Left lung (tissue), 10 donors: ENCODE data around the gene ZER1. TPM values are rescaled to one million over a fixed set of nuclear protein-coding genes. Genes with fewer than 3 reads are reported as not detected.

Source experiments
- ATAC-seq: fragments of 200-7000 bp; cut with Tn5 transposase; one replicate; pipeline ENCODE4 v1.9.1; 2020; ENCODE audit warnings: moderate library complexity
- DNase-seq, 4 donors: peaks; one replicate each; pipeline ENCODE4 v3.0.0-alpha.2; 2013 to 2020
- H3K27ac ChIP-seq, 2 donors: fragments of 200-600 bp; sonication (generic) in 1 of 2; one replicate each; pipeline versions ENCODE4 v1.5.0 to v1.8.0; 2020 to 2021
- H3K27me3 ChIP-seq, 2 donors: fragments of 200-600 bp; sonication (generic) in 1 of 2; one replicate each; pipeline versions ENCODE4 v1.5.0 to v1.8.0; 2020 to 2021
- H3K36me3 ChIP-seq, 2 donors: fragments of 200-600 bp; sonication (generic) in 1 of 2; one replicate each; pipeline versions ENCODE4 v1.5.0 to v1.8.0; 2020 to 2021
- H3K4me1 ChIP-seq, 2 donors: fragments of 200-600 bp; one replicate each; pipeline ENCODE4 v1.8.0; 2021
- H3K4me3 ChIP-seq, 2 donors: fragments of 200-600 bp; sonication (generic) in 1 of 2; one replicate each; pipeline versions ENCODE4 v1.5.0 to v1.8.0; 2020 to 2021; ENCODE audit warnings: mild to moderate bottlenecking in 1 of 2
- H3K9me3 ChIP-seq, 2 donors: fragments of 200-600 bp; sonication (generic) in 1 of 2; one replicate each; pipeline versions ENCODE4 v1.5.0 to v1.8.0; 2020 to 2021
- CTCF ChIP-seq, 2 donors: fragments of 200-600 bp; sonication (generic) in 1 of 2; IDR thresholded peaks; one replicate each; pipeline versions ENCODE4 v1.5.0 to v1.8.0; 2021; ENCODE audit warnings: antibody characterized with exemption in 2 of 2
- intact Hi-C, 2 donors: fragments of 100-400 bp; cut with DNase I; formaldehyde crosslinking; loops; one replicate each; pipeline versions ENCODE4 v1.11.2 to v1.14.2; 2022
- polyA plus RNA-seq, 6 donors: library from polyadenylated mRNA; unstranded; fragments of 120-200 nt; gene quantifications; one replicate each; pipeline ENCODE4 v1.2.1, GENCODE V29; 2013; ENCODE audit not compliant: insufficient read length in 6 of 6
- total RNA-seq, 2 donors: library from RNA; stranded (reverse); fragmentation: NEBNext Ultra II Directional; extraction: Animal tissue kit (Norgen Biotek cat#: 25700); gene quantifications; one replicate each; pipeline ENCODE4 v1.2.1, GENCODE V29; 2021
- donor health status: DM: no; HTN: yes; CAD: no.
- donor health status: DM: no; HTN: no; CAD: no.

ZER1 gene
- total and polyA plus RNA-seq, 8 donors, result 26.7 to 37.3 (median 30.2) TPM

GRCh38 chr9:128818839-128819715, 47.4 kb upstream of the ZER1 start:
- Histone ChIP-seq H3K27me3 (peaks cover 0 to 7% of the 10 kb centered on the region in 2 donors), H3K4me1 (peaks cover 5 to 12% of the 10 kb centered on the region in 2 donors), H3K9me3 (no peaks in the 10 kb centered on the region), H3K36me3 (peaks cover 0 to 34% of the 10 kb centered on the region in 2 donors), H3K27ac (peak overlapping the region in 1 of 2 donors; percentile 84), H3K4me3 (peak overlapping the region; percentile 60 to 67)
- DNase-seq (peak in 3 of 4 donors; percentile 31 to 90 (median 37)), ATAC-seq (peak; percentile 8)
- intact Hi-C loops, result no loop called here
- no peak for TF ChIP-seq CTCF (IDR thresholded peaks at IDR 0.05)

GRCh38 chr9:128818099-128818838, 46.5 kb upstream of the ZER1 start, which contains the start of gene ENDOG:
Gene ENDOG (plus strand): TSS chr9:128818500. CDS start chr9:128818685, 185 bp downstream.
- intact Hi-C loops, result no loop called here
- Histone ChIP-seq H3K27me3 (peaks cover 0 to 7% of the 10 kb centered on the region in 2 donors), H3K36me3 (peaks cover 0 to 26% of the 10 kb centered on the region in 2 donors), H3K9me3 (no peaks in the 10 kb centered on the region), H3K27ac (peak within 1 kb of the TSS; percentile 59 to 84), H3K4me3 (peak within 1 kb of the TSS; percentile 60 to 67), H3K4me1 (peaks cover 5 to 12% of the 10 kb centered on the region in 2 donors)
- ATAC-seq, result peak; percentile 99
- peak; percentile 96 to 99 (median 98) for DNase-seq
- TF ChIP-seq CTCF (IDR thresholded peaks at IDR 0.05), result peak; percentile 97 to 98

- H3K27me3 ChIP-seq, result no peaks in the 10 kb centered on the region
- peaks cover 0 to 40% of the 10 kb centered on the region in 2 donors for H3K36me3 ChIP-seq
- DNase-seq (no peak), ATAC-seq (no peak)
- no peaks in the 10 kb centered on the region for H3K4me1 ChIP-seq
- TF ChIP-seq CTCF (IDR thresholded peaks at IDR 0.05), result no peak
- intact Hi-C loops, result no loop called here
- H3K4me3 ChIP-seq, result no peak overlapping the region
- H3K27ac ChIP-seq, result no peak overlapping the region
- no peaks in the 10 kb centered on the region for H3K9me3 ChIP-seq
Measured at GRCh38 chr9:128810873-128811272, 39.1 kb upstream of the ZER1 start.

- Histone ChIP-seq H3K4me1 (no peaks in the 10 kb centered on the region), H3K27me3 (no peaks in the 10 kb centered on the region), H3K4me3 (no peak overlapping the region), H3K36me3 (peaks cover 0 to 51% of the 10 kb centered on the region in 2 donors), H3K27ac (no peak overlapping the region), H3K9me3 (no peaks in the 10 kb centered on the region)
- intact Hi-C loops, result no loop called here
- ATAC-seq (peak; percentile 21), DNase-seq (no peak)
- TF ChIP-seq CTCF (IDR thresholded peaks at IDR 0.05), result no peak
Measured at GRCh38 chr9:128809831-128810230, 38.1 kb upstream of the ZER1 start.
